NCI-H2196 treated with DMSO at 0.1 percent for 48 hours (cell line): ENCODE measurements around the gene RAD51B.

ENCODE experiments used
- DNase-seq: peaks from one replicate; lab custom pipeline; 2025; ENCODE audit not compliant: unreplicated experiment; lab: John Stamatoyannopoulos, UW

The RAD51B gene

GRCh38 chr14:68262567-68262966 is 443.0 kb downstream of the RAD51B start:
- no peak for DNase-seq

GRCh38 chr14:68263563-68264259 is 444.1 kb downstream of the RAD51B start:
- no peak for DNase-seq

GRCh38 chr14:68264260-68264569 is 444.6 kb downstream of the RAD51B start:
- DNase-seq = no peak

GRCh38 chr14:68266998-68267397 is 447.4 kb downstream of the RAD51B start:
- DNase-seq = no peak

GRCh38 chr14:68268197-68268596 is 448.6 kb downstream of the RAD51B start:
- DNase-seq = no peak

- no peak for DNase-seq
These were observed 449.1 kb downstream of the RAD51B start for GRCh38 chr14:68268719-68269118.

- DNase-seq = no peak
These were observed 449.8 kb downstream of the RAD51B start for GRCh38 chr14:68269136-68269927.

GRCh38 chr14:68270342-68270741 is 450.8 kb downstream of the RAD51B start:
- DNase-seq = no peak

- no peak for DNase-seq
These were observed 452.4 kb downstream of the RAD51B start for GRCh38 chr14:68271913-68272391.

GRCh38 chr14:68273413-68273812 is 453.8 kb downstream of the RAD51B start:
- no peak for DNase-seq

- DNase-seq = no peak
These were observed 455.1 kb downstream of the RAD51B start for GRCh38 chr14:68274725-68275124.

GRCh38 chr14:68278576-68279436 is 459.2 kb downstream of the RAD51B start:
- DNase-seq = no peak

- no peak for DNase-seq
These were observed 459.8 kb downstream of the RAD51B start for GRCh38 chr14:68279437-68279720.

- DNase-seq = no peak
These were observed 460.2 kb downstream of the RAD51B start for GRCh38 chr14:68279777-68280233.

- DNase-seq = no peak
These were observed 461.9 kb downstream of the RAD51B start for GRCh38 chr14:68281497-68281896.

- DNase-seq = no peak
These were observed 463.1 kb downstream of the RAD51B start for GRCh38 chr14:68282479-68283377.

GRCh38 chr14:68283378-68284123 is 464.0 kb downstream of the RAD51B start:
- DNase-seq = no peak

- DNase-seq = no peak
These were observed 464.8 kb downstream of the RAD51B start for GRCh38 chr14:68284333-68284732.

GRCh38 chr14:68284834-68285233 is 465.3 kb downstream of the RAD51B start:
- DNase-seq = no peak
